Ishikawa (cell line): ENCODE measurements around the gene TRDMT1.

Experiments
- EGR1 ChIP-seq: IDR thresholded peaks from 2 replicates; pipeline ENCODE4 v1.6.1; 2012
- EP300 ChIP-seq: IDR thresholded peaks from 2 replicates; pipeline ENCODE4 v1.6.1; 2012; ENCODE audit warnings: borderline replicate concordance
- MAX ChIP-seq: IDR thresholded peaks from 2 replicates; pipeline ENCODE4 v1.6.1; 2012
- YY1 ChIP-seq: IDR thresholded peaks from 2 replicates; pipeline ENCODE4 v1.6.1; 2012; ENCODE audit warnings: low read depth

- no peak for TF ChIP-seq EP300
- TF ChIP-seq MAX = no peak
- TF ChIP-seq YY1 = no peak
- no peak for TF ChIP-seq EGR1
Measured at GRCh38 chr10:17199351-17199804, 2.1 kb downstream of the TRDMT1 start.
